Esophagus muscularis mucosa (tissue), 4 donors: ENCODE results near the gene DDX56. TPM values are rescaled to one million over a fixed set of nuclear protein-coding genes. Genes with fewer than 3 reads are reported as not detected.
A peak's percentile ranks its signal among the peaks of the same experiment; 100 is the strongest.

Source experiments
- DNase-seq: peaks from one replicate; pipeline ENCODE4 v3.0.0-alpha.2; 2017; ENCODE audit errors: extremely low spot score
- H3K27ac ChIP-seq, 4 donors: fragments of 200-600 bp; sonication (generic); replicated peaks in 1 of 4; 1 replicate in 3 of 4; 2 replicates in 1 of 4; pipeline ENCODE4 v1.5.1; 2016 to 2019; ENCODE audit warnings: mild to moderate bottlenecking in 1 of 4
- H3K27me3 ChIP-seq, 4 donors: fragments of 200-600 bp; sonication (generic); one replicate each; pipeline versions ENCODE4 v1.5.1 to v1.6.0; 2016 to 2019
- H3K36me3 ChIP-seq, 4 donors: fragments of 200-600 bp; sonication (generic); one replicate each; pipeline ENCODE4 v1.5.1; 2016 to 2019
- H3K4me1 ChIP-seq, 4 donors: fragments of 200-600 bp; sonication (generic); one replicate each; pipeline ENCODE4 v1.5.1; 2016 to 2019
- H3K4me3 ChIP-seq, 4 donors: fragments of 200-600 bp; sonication (generic); 1 replicate in 2 of 4; 2 replicates in 2 of 4; pipeline ENCODE4 v1.5.1; 2016 to 2019; ENCODE audit warnings: mild to moderate bottlenecking in 4 of 4, moderate library complexity in 1 of 4
- H3K9me3 ChIP-seq, 4 donors: fragments of 200-600 bp; sonication (generic); 1 replicate in 3 of 4; 2 replicates in 1 of 4; pipeline ENCODE4 v1.5.1; 2016 to 2019
- EP300 ChIP-seq: sonication (generic); formaldehyde crosslinking; IDR thresholded peaks from one replicate; pipeline ENCODE4 v1.6.1; 2017; ENCODE audit warnings: antibody characterized with exemption
- POLR2A ChIP-seq: fragments of 450-650 bp; IDR thresholded peaks from one replicate; pipeline ENCODE4 v1.6.1; 2017; ENCODE audit warnings: antibody characterized with exemption, moderate library complexity, mild to moderate bottlenecking, low read depth
- POLR2AphosphoS5 ChIP-seq, 2 donors: sonication (generic); formaldehyde crosslinking; IDR thresholded peaks; one replicate each; pipeline ENCODE4 v1.6.1; 2017; ENCODE audit warnings: antibody characterized with exemption in 2 of 2
- WGBS: methylation state at CpG from one replicate; pipeline ENCODE4 v1.1.5; 2018; 5-methylcytosine and 5-hydroxymethylcytosine counted together
- intact Hi-C: fragments of 100-400 bp; cut with DNase I; formaldehyde crosslinking; loops from one replicate; pipeline ENCODE4 v1.15.1; 2023
- total RNA-seq, 4 donors: library from RNA; depleted of rRNA; stranded (reverse); fragments of >200 nt; gene quantifications; one replicate each; pipeline versions ENCODE4 v1.1.0 to v1.2.1, GENCODE V29; 2016
- TF ChIP-seq, protein P1 (sequence below), 3 experiments: fragments of 200-600 bp in 2 of 3; fragments of 450-650 bp in 1 of 3; sonication (generic) in 2 of 3; IDR thresholded peaks; one replicate each; pipeline ENCODE4 v1.5.1; 2017 to 2019; ENCODE audit warnings: antibody characterized with exemption in 3 of 3, mild to moderate bottlenecking in 2 of 3, moderate library complexity in 1 of 3

DDX56 gene
- total RNA-seq, 4 donors from 2014 or later, result 35.3 to 54.2 (median 49.4) TPM

DNA sequence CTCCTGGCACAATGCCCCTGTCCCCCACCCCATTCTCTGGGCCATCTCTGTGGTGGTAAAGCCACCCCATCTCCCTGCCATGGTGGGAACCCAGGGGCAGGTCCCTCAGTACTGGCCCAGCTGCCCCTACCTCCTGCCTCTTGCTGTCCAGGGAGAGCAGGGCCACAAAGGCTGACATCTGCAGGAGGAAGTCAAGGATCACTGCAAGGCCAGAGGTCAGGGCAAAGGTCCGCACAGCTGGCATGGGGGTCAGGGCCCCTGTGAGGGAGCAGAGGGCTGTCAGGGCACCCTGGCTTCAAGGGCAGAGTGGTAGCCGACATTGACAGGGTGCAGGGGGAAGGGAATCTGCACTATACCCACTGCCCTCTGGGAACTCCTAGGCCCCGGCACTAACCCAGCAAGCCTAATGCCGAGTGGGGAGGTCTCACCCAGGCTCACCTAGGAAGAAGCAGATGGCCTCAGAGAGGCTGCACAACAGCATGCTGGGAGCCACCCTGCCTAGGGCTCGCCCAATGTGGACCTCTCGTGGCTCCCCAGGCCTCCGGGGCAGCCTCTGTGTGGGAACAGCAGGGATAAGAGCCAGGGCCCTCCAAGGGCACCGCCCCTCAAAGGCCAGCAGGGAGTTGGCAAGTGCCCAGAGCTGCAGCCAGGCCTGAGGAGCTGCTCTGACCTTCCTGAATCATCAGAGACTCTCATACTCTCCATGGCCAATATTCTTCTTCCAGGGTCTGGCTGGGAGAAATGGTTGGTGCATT lies 40.2 kb downstream of the DDX56 start:
- WGBS, result 84% methylated on average over 8 of the region's 8 CpGs
- TF ChIP-seq EP300, result no peak
- TF ChIP-seq, protein P1, sequence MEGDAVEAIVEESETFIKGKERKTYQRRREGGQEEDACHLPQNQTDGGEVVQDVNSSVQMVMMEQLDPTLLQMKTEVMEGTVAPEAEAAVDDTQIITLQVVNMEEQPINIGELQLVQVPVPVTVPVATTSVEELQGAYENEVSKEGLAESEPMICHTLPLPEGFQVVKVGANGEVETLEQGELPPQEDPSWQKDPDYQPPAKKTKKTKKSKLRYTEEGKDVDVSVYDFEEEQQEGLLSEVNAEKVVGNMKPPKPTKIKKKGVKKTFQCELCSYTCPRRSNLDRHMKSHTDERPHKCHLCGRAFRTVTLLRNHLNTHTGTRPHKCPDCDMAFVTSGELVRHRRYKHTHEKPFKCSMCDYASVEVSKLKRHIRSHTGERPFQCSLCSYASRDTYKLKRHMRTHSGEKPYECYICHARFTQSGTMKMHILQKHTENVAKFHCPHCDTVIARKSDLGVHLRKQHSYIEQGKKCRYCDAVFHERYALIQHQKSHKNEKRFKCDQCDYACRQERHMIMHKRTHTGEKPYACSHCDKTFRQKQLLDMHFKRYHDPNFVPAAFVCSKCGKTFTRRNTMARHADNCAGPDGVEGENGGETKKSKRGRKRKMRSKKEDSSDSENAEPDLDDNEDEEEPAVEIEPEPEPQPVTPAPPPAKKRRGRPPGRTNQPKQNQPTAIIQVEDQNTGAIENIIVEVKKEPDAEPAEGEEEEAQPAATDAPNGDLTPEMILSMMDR (IDR thresholded peaks at IDR 0.05), result no peak
- no peak for TF ChIP-seq POLR2A
- TF ChIP-seq POLR2AphosphoS5 (IDR thresholded peaks at IDR 0.05), result no peak
- H3K9me3 ChIP-seq, result no peaks in the 10 kb centered on the region
- no peak for DNase-seq
- no peak overlapping the region for H3K4me3 ChIP-seq
- no peaks in the 10 kb centered on the region for H3K4me1 ChIP-seq
- H3K27ac ChIP-seq, result no peak overlapping the region
- H3K36me3 ChIP-seq, result no peaks in the 10 kb centered on the region
- H3K27me3 ChIP-seq, result no peaks in the 10 kb centered on the region
- intact Hi-C loops, result no loop called here

DNA sequence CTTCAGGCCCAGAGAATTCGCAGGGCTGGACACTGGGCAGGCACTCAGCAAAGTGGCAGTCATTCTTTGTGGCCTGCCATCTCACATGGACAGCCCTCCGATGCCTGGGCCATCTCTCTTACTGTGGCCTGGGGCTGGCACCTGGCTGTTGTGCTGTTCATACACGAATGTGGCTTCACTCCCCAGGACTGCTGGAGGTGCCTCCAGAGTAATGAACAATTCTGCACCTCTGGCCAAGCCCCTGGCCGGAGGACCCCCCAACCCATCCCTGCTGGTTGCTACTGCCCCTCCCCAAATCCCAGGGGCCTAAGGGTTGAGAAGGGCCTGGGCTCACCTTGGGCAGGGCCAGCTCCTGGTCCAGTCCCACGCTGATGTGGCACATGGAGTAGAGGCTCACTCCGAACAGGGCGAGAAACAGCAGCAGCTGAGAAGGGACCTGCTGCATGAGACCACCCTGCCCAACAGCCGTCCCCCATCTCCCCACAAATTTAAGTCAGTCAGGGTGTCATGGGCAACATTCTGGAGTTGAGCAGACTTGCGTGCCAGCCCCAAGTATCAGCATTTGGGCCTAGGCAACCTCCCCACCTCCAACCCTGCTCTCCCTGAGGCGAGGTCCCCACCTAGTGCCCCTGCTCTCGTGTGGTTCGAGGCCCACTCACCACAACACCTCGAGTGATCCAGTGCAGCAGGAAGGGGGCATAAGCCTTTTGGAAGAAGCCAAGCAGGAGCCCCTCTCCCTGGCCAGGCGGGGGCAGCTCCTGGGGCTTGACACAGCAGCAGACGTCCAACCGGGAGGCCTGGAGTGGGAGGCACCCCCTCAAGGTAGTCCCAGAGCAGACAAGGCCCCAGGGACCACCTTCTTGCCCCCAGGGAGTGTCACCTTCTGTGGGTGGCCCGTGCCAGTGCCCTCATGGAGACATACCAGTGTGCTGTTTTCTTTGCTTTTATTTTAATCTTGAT lies 42.0 kb downstream of the DDX56 start:
- Histone ChIP-seq H3K36me3 (no peaks in the 10 kb centered on the region), H3K4me3 (no peak overlapping the region), H3K4me1 (no peaks in the 10 kb centered on the region), H3K27ac (no peak overlapping the region), H3K27me3 (no peaks in the 10 kb centered on the region), H3K9me3 (peaks cover 0 to 11% (median 4%) of the 10 kb centered on the region in 4 donors)
- intact Hi-C loops, result no loop called here
- no peak for TF ChIP-seq POLR2AphosphoS5 (IDR thresholded peaks at IDR 0.05)
- TF ChIP-seq POLR2A, result no peak
- TF ChIP-seq EP300, result no peak
- TF ChIP-seq, protein P1 (IDR thresholded peaks at IDR 0.05), result no peak
- 85% methylated on average over 11 of the region's 17 CpGs for WGBS
- peak; percentile 74 for DNase-seq

DNA sequence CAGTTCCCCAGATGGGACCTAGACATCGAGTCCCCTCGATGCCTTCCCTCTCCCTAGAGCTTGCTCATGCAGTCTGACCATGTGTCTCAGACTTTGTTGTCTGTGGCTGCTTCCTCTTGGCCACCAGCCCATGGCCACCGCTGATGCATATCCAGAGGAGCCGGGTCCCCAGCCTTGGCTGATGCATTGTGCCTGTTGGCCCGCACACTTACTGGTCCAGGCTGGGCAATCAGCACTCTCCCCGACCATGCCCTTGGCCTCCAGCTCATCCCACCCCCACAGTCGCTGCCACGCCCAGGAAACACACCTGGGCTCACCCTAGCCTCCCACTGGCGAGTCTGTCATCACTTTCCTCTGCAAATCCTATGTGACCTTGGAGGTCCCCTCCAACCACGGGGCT lies 42.7 kb downstream of the DDX56 start:
- intact Hi-C loops, result no loop called here
- DNase-seq, result no peak

DNA sequence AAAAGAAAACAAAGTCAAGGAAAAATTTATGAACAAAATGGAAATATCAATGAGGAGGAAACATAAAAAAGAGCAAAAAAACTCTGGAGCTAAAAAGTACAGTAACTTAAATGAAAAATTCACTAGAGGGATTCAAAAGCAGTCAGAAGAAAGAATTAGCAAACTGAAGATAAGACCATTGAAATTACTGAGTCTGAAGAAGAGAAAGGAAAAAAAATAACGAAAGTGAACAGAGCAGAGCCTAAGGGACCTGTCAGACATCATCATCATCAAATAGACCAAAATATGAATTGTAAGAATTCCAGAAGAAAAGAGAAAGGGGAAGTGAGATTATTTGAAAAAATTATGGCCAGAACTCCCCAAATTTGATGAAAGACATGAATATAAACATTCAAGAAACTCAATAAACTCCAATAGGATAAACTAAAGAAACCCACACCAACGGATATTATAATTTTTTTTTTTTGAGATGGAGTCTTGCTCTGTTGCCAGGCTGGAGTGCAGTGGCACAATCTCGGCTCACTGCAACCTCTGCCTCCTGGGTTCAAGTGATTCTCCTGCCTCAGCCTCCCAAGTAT lies 48.8 kb downstream of the DDX56 start:
- 76% methylated on average over 3 of the region's 3 CpGs for WGBS
- Histone ChIP-seq H3K27me3 (no peaks in the 10 kb centered on the region), H3K36me3 (no peaks in the 10 kb centered on the region), H3K27ac (no peak overlapping the region), H3K4me3 (no peak overlapping the region), H3K4me1 (no peaks in the 10 kb centered on the region), H3K9me3 (peaks cover 0 to 37% (median 23%) of the 10 kb centered on the region in 4 donors)
- DNase-seq, result no peak
- intact Hi-C loops, result no loop called here
- TF ChIP-seq POLR2A, result no peak
- TF ChIP-seq, protein P1 (IDR thresholded peaks at IDR 0.05), result no peak
- no peak for TF ChIP-seq EP300
- no peak for TF ChIP-seq POLR2AphosphoS5 (IDR thresholded peaks at IDR 0.05)

More for the DNA sequence above, 42.7 kb downstream of the DDX56 start:
- Histone ChIP-seq H3K4me3 (no peak overlapping the region), H3K27me3 (no peaks in the 10 kb centered on the region), H3K4me1 (no peaks in the 10 kb centered on the region), H3K27ac (no peak overlapping the region), H3K36me3 (no peaks in the 10 kb centered on the region), H3K9me3 (peaks cover 0 to 18% (median 8%) of the 10 kb centered on the region in 4 donors)
- TF ChIP-seq POLR2AphosphoS5 (IDR thresholded peaks at IDR 0.05) (no peak), EP300 (no peak), POLR2A (no peak)
- TF ChIP-seq, protein P1 (IDR thresholded peaks at IDR 0.05), result no peak
- 81% methylated on average over 10 of the region's 10 CpGs for WGBS
